Measurements from ENCODE around the gene AP1S1. TPM values are rescaled to one million over a fixed set of nuclear protein-coding genes. Genes with fewer than 3 reads are reported as not detected.

Gene AP1S1
- total and polyA plus RNA-seq, 7 experiments from 2014 or later, result 3.3 to 39.4 (median 7.0) TPM

GRCh38 chr7:101134399-101134980 is 19.8 kb upstream of the AP1S1 start:
- ATAC-seq (no peak), DNase-seq (no peak)
- no peak overlapping the region for H3K27ac ChIP-seq (ENCODE audit: low read depth, low read length)
- H3K4me1 ChIP-seq (ENCODE audit: control insufficient read depth in 2 of 2, insufficient read depth in 2 of 2, low read length in 2 of 2), result peaks cover 0 to 4% of the 10 kb centered on the region in 2 donors
- Mint-ChIP-seq H3K27me3 (peaks cover 13 to 50% (median 26%) of the 10 kb centered on the region in 5 donors), H3K9me3 (peaks cover 0 to 2% (median 0%) of the 10 kb centered on the region in 11 donors), H3K36me3 (peaks cover 0 to 2% (median 0%) of the 10 kb centered on the region in 5 donors), H3K4me1 (peaks cover 0 to 19% (median 8%) of the 10 kb centered on the region in 7 donors), H3K27ac (no peak overlapping the region), H3K4me3 (no peak overlapping the region)
- no peaks in the 10 kb centered on the region for H3K9me3 ChIP-seq (ENCODE audit: control insufficient read depth in 2 of 3, low read length in 3 of 3)
- no peaks in the 10 kb centered on the region for H3K27me3 ChIP-seq (ENCODE audit: control insufficient read depth in 2 of 2, insufficient read depth in 2 of 2, low read length in 2 of 2)
- intact Hi-C loops (cut with micrococcal nuclease), result no loop called here
- ChIA-PET CTCF (interaction anchor here (0.8 kb wide), 1 partner anchor 58 kb away, joined by 3 read pairs; no protein-coding TSS in a partner anchor), POLR2A (no interaction called here)
- no peak overlapping the region for H3K4me3 ChIP-seq (ENCODE audit: low read length)
- no peaks in the 10 kb centered on the region for H3K36me3 ChIP-seq (ENCODE audit: control insufficient read depth in 2 of 3, insufficient read depth in 3 of 3, low read length in 3 of 3)

- peaks cover 0 to 2% (median 0%) of the 10 kb centered on the region in 11 donors for H3K9me3 Mint-ChIP-seq
- H3K27ac ChIP-seq (ENCODE audit: low read depth, low read length), result no peak overlapping the region
- POLR2A ChIA-PET, result no interaction called here
- H3K27me3 Mint-ChIP-seq, result peaks cover 4 to 42% (median 21%) of the 10 kb centered on the region in 5 donors
- H3K9me3 ChIP-seq (ENCODE audit: control insufficient read depth in 2 of 3, low read length in 3 of 3), result no peaks in the 10 kb centered on the region
- DNase-seq, result no peak
- no peaks in the 10 kb centered on the region for H3K27me3 ChIP-seq (ENCODE audit: control insufficient read depth in 2 of 2, insufficient read depth in 2 of 2, low read length in 2 of 2)
- H3K4me1 Mint-ChIP-seq, result peaks cover 0 to 29% (median 9%) of the 10 kb centered on the region in 7 donors
- no peak for ATAC-seq
- intact Hi-C loops (cut with micrococcal nuclease), result loop anchor here (2.0 to 5.0 kb wide), 4 partner anchors 13 to 243 kb away; partner anchors contain the start of genes ACHE (in 1 of the 2) and TRIM56 (in 1 of the 2)
- no peak overlapping the region for H3K4me3 ChIP-seq (ENCODE audit: low read length)
- H3K36me3 ChIP-seq (ENCODE audit: control insufficient read depth in 2 of 3, insufficient read depth in 3 of 3, low read length in 3 of 3), result no peaks in the 10 kb centered on the region
- H3K4me1 ChIP-seq (ENCODE audit: control insufficient read depth in 2 of 2, insufficient read depth in 2 of 2, low read length in 2 of 2), result peaks cover 0 to 4% of the 10 kb centered on the region in 2 donors
- no peaks in the 10 kb centered on the region for H3K36me3 Mint-ChIP-seq
- peak overlapping the region in 3 of 9 donors; percentile 43 to 71 (median 52) for H3K27ac Mint-ChIP-seq
- H3K4me3 Mint-ChIP-seq, result peak overlapping the region in 2 of 10 donors; percentile 17 to 70
- CTCF ChIA-PET, result no interaction called here
Observed at GRCh38 chr7:101137651-101138212, 16.5 kb upstream of the AP1S1 start.

GRCh38 chr7:101138213-101138870 is 15.9 kb upstream of the AP1S1 start:
- ChIA-PET CTCF (interaction anchor here (1.9 kb wide), 1 partner anchor 54 kb away, joined by 5 read pairs; no protein-coding TSS in a partner anchor), POLR2A (no interaction called here)
- no peaks in the 10 kb centered on the region for H3K9me3 ChIP-seq (ENCODE audit: control insufficient read depth in 2 of 3, low read length in 3 of 3)
- H3K4me3 ChIP-seq (ENCODE audit: low read length), result no peak overlapping the region
- H3K36me3 ChIP-seq (ENCODE audit: control insufficient read depth in 2 of 3, insufficient read depth in 3 of 3, low read length in 3 of 3), result no peaks in the 10 kb centered on the region
- Mint-ChIP-seq H3K9me3 (peaks cover 0 to 2% (median 0%) of the 10 kb centered on the region in 11 donors), H3K27ac (peak overlapping the region in 3 of 9 donors; percentile 52 to 71 (median 62)), H3K4me1 (peaks cover 0 to 30% (median 9%) of the 10 kb centered on the region in 7 donors), H3K36me3 (no peaks in the 10 kb centered on the region), H3K27me3 (peaks cover 4 to 44% (median 21%) of the 10 kb centered on the region in 5 donors), H3K4me3 (peak overlapping the region in 3 of 10 donors; percentile 46 to 70 (median 47))
- no peaks in the 10 kb centered on the region for H3K27me3 ChIP-seq (ENCODE audit: control insufficient read depth in 2 of 2, insufficient read depth in 2 of 2, low read length in 2 of 2)
- peaks cover 0 to 4% of the 10 kb centered on the region in 2 donors for H3K4me1 ChIP-seq (ENCODE audit: control insufficient read depth in 2 of 2, insufficient read depth in 2 of 2, low read length in 2 of 2)
- H3K27ac ChIP-seq (ENCODE audit: low read depth, low read length), result no peak overlapping the region
- ATAC-seq (peak; percentile 93), DNase-seq (peak in 3 of 9 donors; percentile 15 to 73 (median 70))
- intact Hi-C loops (cut with micrococcal nuclease), result loop anchor here (2.0 to 5.0 kb wide), 4 partner anchors 14 to 244 kb away; partner anchors contain the start of genes ACHE (in 1 of the 2) and TRIM56 (in 1 of the 2)

GRCh38 chr7:101140339-101140699 is 14.0 kb upstream of the AP1S1 start:
- Histone ChIP-seq H3K36me3 (ENCODE audit: control insufficient read depth in 2 of 3, insufficient read depth in 3 of 3, low read length in 3 of 3) (no peaks in the 10 kb centered on the region), H3K9me3 (ENCODE audit: control insufficient read depth in 2 of 3, low read length in 3 of 3) (no peaks in the 10 kb centered on the region), H3K27ac (ENCODE audit: low read depth, low read length) (no peak overlapping the region), H3K27me3 (ENCODE audit: control insufficient read depth in 2 of 2, insufficient read depth in 2 of 2, low read length in 2 of 2) (no peaks in the 10 kb centered on the region), H3K4me1 (ENCODE audit: control insufficient read depth in 2 of 2, insufficient read depth in 2 of 2, low read length in 2 of 2) (peaks cover 0 to 6% of the 10 kb centered on the region in 2 donors), H3K4me3 (ENCODE audit: low read length) (no peak overlapping the region)
- ChIA-PET POLR2A (interaction anchor here (0.6 kb wide), 1 partner anchor 53 kb away, joined by 3 read pairs; no protein-coding TSS in a partner anchor), CTCF (interaction anchor here (0.9 to 4.8 kb wide), 3 partner anchors 18 to 141 kb away, joined by 3 to 68 read pairs (median 5); no protein-coding TSS in a partner anchor)
- ATAC-seq, result no peak
- Mint-ChIP-seq H3K4me3 (no peak overlapping the region), H3K4me1 (peaks cover 4 to 33% (median 9%) of the 10 kb centered on the region in 7 donors), H3K36me3 (no peaks in the 10 kb centered on the region), H3K27ac (peak overlapping the region in 2 of 9 donors; percentile 68 to 70), H3K9me3 (no peaks in the 10 kb centered on the region), H3K27me3 (peaks cover 17 to 42% (median 18%) of the 10 kb centered on the region in 5 donors)
- DNase-seq, result no peak
- intact Hi-C loops (cut with micrococcal nuclease), result no loop called here

- Mint-ChIP-seq H3K27me3 (peaks cover 15 to 40% (median 20%) of the 10 kb centered on the region in 5 donors), H3K36me3 (no peaks in the 10 kb centered on the region), H3K27ac (peak overlapping the region in 1 of 9 donors; percentile 9), H3K4me1 (peaks cover 4 to 33% (median 9%) of the 10 kb centered on the region in 7 donors), H3K9me3 (no peaks in the 10 kb centered on the region), H3K4me3 (no peak overlapping the region)
- no peak for ATAC-seq
- POLR2A ChIA-PET, result interaction anchor here (0.6 kb wide), 1 partner anchor 52 kb away, joined by 3 read pairs; no protein-coding TSS in a partner anchor
- no peak for DNase-seq
- no peak overlapping the region for H3K27ac ChIP-seq (ENCODE audit: low read depth, low read length)
- H3K27me3 ChIP-seq (ENCODE audit: control insufficient read depth in 2 of 2, insufficient read depth in 2 of 2, low read length in 2 of 2), result no peaks in the 10 kb centered on the region
- no peaks in the 10 kb centered on the region for H3K36me3 ChIP-seq (ENCODE audit: control insufficient read depth in 2 of 3, insufficient read depth in 3 of 3, low read length in 3 of 3)
- H3K9me3 ChIP-seq (ENCODE audit: control insufficient read depth in 2 of 3, low read length in 3 of 3), result no peaks in the 10 kb centered on the region
- CTCF ChIA-PET, result interaction anchor here (0.9 to 4.8 kb wide), 2 partner anchors 18 to 140 kb away, joined by 3 to 68 read pairs; no protein-coding TSS in a partner anchor
- intact Hi-C loops (cut with micrococcal nuclease), result no loop called here
- H3K4me3 ChIP-seq (ENCODE audit: low read length), result no peak overlapping the region
- H3K4me1 ChIP-seq (ENCODE audit: control insufficient read depth in 2 of 2, insufficient read depth in 2 of 2, low read length in 2 of 2), result peaks cover 0 to 6% of the 10 kb centered on the region in 2 donors
Observed at GRCh38 chr7:101140746-101141382, 13.4 kb upstream of the AP1S1 start.
